NCI-H1436 (cell line): Measurements from ENCODE around the gene CALM3.
A peak's percentile ranks its signal among the peaks of the same experiment; 100 is the strongest.
"Not testable (repeated sequence)": the region's sequence is repeated elsewhere in the genome, so short reads cannot be mapped to it uniquely, and the experiment has no call there.

Experiments
- DNase-seq: peaks from one replicate; lab custom pipeline; 2025; lab: John Stamatoyannopoulos, UW

Gene CALM3

GRCh38 chr19:46616631-46617322 lies 15.6 kb downstream of the CALM3 start:
- DNase-seq, result peak; percentile 64

GRCh38 chr19:46617601-46618000 lies 16.5 kb downstream of the CALM3 start:
- DNase-seq, result no peak

DNA sequence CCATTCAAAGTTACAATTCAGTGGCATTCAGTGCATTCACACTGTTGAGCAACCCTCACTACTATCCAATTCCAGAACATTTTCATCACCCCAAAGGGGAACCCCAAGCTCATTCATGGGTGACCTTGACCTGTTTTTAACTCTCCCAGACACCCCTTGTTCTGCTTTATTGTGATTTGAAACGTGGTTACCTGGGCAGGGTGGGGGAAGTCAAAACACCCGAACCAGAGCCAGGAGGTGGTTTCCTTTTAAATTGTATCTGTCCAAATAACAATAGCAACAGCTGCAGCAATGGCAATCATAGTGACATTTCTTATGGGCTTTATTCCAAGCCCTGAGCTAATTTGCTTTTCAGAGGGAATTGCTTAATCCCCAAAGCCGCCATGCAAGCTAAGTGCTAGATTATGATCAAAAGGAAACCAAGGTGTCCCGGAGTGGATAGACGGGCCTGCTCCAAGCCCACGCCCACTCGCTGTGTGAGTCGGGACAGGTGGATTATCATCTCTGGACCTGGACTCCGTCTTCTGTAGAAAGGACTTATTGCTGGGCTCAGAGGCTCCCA lies 17.6 kb downstream of the CALM3 start:
- no peak for DNase-seq

- no peak for DNase-seq
These were observed 19.1 kb downstream of the CALM3 start for GRCh38 chr19:46620267-46620666.

DNA sequence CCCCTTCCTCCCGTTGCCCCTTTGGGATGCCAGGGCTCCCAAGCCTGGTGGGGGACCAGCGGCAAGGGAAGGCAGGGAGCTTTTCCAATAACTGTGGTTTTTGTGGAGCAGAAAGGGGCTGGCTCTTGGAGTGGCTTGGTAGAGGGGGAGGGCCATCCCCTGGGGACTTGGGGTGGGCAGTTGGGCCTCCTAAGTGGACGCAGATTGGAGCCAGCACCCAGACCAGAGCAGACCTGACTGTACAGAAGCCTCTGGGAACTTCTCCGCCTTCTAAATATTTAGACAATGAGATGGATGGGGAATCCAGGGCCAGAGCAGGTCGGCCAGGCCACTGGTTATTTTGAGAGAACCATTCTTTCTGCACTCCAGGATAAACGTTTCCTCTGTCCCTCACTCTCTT lies 19.6 kb downstream of the CALM3 start:
- DNase-seq, result no peak

DNA sequence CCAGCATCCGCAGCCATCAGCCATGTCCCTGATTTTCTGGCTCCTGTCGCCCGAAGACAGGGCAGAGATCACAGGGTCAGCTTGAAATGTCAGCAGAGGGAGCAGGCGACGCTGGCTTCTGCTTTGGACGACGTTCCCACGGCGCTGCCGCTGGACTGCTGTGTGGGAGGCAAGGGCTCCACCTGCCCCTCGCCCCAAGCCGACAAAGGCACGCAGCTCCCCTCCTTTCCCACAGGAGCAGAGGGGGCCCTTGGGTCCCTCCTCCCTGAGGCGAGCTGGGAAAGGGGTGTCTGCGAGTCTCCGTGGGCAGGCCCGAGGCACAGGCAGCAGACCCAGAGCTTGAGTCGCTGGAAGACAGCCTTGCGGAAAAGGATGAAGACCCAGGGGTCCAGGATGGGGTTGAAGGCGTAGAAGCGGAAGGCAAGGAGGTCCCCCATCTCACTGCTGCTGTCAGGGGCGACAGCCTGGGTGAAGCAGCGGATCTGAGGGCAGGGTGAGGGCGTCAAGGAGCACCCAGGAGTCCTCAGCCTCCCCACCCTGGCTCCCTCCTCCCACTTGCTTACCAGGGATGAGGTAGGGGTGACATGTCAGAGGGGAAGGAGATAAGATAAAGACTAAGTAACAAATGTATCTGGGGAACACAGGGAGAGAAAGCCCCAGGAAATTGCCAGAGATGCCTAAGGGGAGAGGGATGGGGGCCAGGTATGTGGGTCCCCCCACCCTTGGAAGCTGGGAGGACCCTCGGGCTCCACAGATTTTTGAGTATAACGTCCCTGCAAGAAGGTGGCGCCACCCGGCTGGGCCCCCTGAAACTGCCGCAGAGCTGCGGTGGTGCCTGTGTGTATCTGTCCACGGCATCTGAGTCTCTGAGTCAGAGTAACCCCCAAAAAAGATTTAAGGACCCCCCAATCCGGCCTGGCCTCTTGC lies 20.3 kb downstream of the CALM3 start:
- no peak for DNase-seq

- no peak for DNase-seq
These were observed 21.0 kb downstream of the CALM3 start for GRCh38 chr19:46622118-46622446.

GRCh38 chr19:46623915-46624502 lies 22.9 kb downstream of the CALM3 start:
- no peak for DNase-seq

DNA sequence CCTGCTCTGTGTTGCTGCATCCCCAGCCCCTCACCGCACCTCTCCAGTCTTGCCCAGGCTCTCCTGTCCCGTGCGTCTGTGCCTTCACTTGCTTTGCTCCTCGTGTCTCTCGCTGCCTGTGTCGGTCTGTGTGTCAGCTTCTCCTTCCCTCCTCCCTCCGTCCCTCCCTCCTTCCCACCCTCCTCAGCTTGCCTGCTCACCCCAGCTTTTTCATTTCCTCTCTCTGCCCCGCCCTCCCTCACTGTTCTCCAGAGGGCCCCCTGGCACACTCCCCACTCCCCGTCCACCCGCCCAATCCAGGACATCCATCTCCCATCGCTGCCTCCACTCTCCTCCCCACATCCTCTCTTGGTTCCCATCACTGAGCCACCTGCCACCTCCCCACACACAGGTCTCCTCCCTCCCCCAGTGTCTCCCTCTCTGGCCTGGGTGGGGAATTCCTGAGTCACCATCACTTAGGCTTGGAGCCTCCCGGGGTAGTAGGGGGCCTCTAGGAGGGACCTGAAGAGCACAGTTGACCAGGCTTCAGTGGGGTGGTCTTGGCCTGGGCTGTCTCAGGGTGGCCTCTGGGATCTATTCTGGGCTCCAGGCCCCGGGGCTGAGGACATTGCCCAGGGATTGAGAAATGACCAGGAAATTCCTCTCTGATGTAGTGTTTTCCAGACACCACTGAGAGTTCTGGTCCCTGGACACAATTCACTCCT lies 24.0 kb downstream of the CALM3 start, which contains the start of gene PTGIR:
Gene PTGIR, minus strand, starts transcription at position 132 of the 704 bp plus-strand sequence. CDS start 864 bp downstream, outside the sequence.
- no peak for DNase-seq

DNA sequence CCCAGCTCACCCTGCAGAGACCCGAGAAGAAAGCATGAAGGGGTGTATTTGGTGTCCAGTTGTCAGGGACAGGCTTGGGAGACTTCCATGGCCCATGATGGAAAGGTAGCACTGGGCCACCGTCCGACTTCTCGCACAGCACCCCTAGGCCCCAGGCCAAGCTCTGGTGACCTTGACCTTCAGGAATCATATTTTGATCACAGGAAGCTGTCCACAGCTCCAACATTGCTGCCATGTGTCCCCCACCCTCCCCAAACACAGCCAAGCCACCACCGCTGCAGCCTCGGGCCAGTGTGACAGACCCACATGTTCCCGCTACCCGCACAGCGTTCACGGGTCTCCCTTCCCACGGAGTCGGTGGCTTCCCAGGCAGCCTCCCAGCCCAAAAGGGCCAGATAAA lies 24.6 kb downstream of the CALM3 start:
- DNase-seq, result no peak

- DNase-seq, result no peak
These were observed 25.3 kb downstream of the CALM3 start for GRCh38 chr19:46626446-46626845.

- not testable (repeated sequence) for DNase-seq
These were observed 27.8 kb downstream of the CALM3 start for GRCh38 chr19:46628970-46629369.

GRCh38 chr19:46629546-46630025 lies 28.5 kb downstream of the CALM3 start:
- no peak for DNase-seq

- DNase-seq, result no peak
These were observed 29.6 kb downstream of the CALM3 start for GRCh38 chr19:46630586-46631205.

DNA sequence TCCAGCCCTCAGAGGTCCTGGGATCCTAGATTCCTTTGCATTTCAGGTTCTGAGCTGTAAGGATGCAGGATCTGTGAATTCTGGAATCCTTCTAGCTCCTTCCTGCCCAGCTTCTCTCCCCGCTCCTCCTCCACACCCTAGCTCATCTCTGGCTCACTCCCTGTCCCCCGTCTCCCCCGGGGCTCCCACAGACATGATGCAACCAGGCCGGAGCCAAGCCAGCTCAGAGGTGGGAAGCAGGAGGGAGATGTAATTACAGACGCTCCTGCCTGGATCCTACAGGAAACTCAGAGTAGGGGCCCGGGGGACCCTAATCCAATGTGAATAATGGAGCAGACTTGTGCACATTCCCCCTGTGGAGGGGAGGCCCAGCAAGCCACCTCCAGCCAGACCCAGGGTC lies 30.4 kb downstream of the CALM3 start:
- no peak for DNase-seq

DNA sequence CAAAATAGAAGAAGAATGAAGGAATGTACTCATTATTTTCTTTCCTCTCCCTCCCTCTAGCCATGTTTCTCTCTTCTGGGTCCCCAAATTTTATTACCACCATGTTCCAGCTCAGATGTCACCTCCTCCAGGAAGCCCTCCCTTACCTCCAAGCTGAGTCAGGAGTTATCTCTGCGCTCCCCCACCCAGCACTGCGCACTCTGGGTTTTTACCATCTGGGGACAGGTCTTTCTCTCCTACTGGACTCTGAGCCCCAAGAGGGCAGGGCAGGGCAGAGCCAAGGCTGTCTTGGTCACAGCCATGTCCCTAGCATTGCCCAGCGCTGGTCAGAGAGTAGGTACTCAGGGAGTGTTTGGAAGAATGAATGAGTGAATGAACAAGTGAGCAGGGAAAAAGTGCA lies 32.0 kb downstream of the CALM3 start:
- DNase-seq, result no peak

DNA sequence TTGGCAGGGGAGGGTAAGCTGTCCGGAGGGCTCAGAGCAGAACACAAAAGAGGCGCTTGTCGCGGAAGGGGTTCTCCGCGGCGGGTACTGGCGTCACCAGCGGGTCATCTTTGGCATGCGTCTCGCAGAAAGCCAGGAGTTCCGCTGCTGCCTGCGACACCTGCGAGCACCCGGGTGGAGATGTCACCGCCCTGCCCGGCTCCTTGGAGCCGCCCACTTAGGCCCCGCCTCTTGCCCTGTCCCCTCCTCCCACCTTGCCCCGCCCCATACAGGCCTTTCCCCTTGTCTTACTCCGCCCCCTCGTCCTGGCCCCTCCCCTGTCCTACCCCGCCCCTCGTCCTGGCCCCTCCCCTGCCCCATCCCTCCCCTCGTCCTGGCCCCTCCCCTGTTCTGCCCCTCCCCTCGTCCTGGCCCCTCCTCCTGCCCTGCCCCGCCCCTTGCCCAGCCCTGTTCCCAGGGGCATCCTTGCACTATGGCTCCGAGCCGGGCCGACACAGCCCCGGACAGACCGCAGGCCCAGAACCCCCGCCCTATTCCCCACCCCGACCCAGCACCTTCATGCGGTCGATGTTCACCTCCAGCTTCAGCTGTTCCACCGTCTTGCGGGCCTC lies 33.0 kb downstream of the CALM3 start:
- peak; percentile 83 for DNase-seq

DNA sequence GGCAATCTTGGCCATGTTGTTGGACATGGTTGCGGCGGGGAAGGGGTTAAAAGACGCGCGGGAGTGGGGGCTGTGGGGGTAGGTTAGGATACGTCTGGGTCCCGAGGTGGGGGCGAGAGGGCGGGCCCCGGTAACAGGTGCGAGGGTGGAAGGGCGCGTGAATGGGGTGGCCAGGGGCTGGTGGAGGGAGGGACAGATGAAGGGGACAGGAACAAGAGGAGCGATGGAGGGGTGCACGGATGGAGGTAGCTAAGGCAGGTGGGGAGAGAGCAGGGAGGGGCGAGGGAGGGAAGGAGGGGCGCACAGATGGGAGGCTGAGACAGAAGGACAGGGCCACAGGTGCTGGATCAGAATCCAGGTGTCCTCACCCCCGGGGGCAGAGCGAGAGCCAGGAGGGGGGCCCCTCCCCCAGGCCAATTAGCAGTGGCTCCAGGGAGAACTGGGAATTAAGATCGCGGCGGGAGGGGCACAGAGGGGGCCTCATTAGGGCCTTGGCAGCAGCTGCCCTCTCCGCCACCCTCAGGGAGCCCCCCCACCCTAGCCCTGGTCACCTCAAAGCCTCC lies 33.6 kb downstream of the CALM3 start:
- peak; percentile 50 for DNase-seq

GRCh38 chr19:46635920-46636761 lies 35.0 kb downstream of the CALM3 start, which contains the start of gene GNG8:
Gene GNG8, minus strand, starts transcription at chr19:46636202. Its CDS starts 1,520 bp downstream, at chr19:46634682.
- no peak for DNase-seq
